ENCODE results near the gene GSTM1.

The GSTM1 gene

GRCh38 chr1:109687641-109688499 lies at the start of gene GSTM1:
GSTM1 (plus strand) TSS chr1:109687817; CDS start chr1:109687874, 57 bp downstream.
- no peak for DNase-seq

- DNase-seq: no peak
Observed at GRCh38 chr1:109639063-109639840, 48.4 kb upstream of the GSTM1 start.

- no peak for DNase-seq
Observed at GRCh38 chr1:109639841-109640184, 47.8 kb upstream of the GSTM1 start.

- peak; percentile 81 for DNase-seq
Observed at GRCh38 chr1:109640285-109640865, 47.2 kb upstream of the GSTM1 start.

GRCh38 chr1:109641078-109641740 lies 46.4 kb upstream of the GSTM1 start:
- no peak for DNase-seq

GRCh38 chr1:109641861-109642260 lies 45.8 kb upstream of the GSTM1 start:
- no peak for DNase-seq

GRCh38 chr1:109642626-109643025 lies 45.0 kb upstream of the GSTM1 start:
- DNase-seq: no peak

GRCh38 chr1:109643385-109644230 lies 44.0 kb upstream of the GSTM1 start:
- peak; percentile 76 for DNase-seq

- no peak for DNase-seq
Observed at GRCh38 chr1:109644670-109645069, 42.9 kb upstream of the GSTM1 start.

GRCh38 chr1:109649491-109649914 lies 38.1 kb upstream of the GSTM1 start:
- DNase-seq: no peak

GRCh38 chr1:109650609-109651008 lies 37.0 kb upstream of the GSTM1 start:
- no peak for DNase-seq

GRCh38 chr1:109652402-109652801 lies 35.2 kb upstream of the GSTM1 start:
- no peak for DNase-seq

- DNase-seq: no peak
Observed at GRCh38 chr1:109653306-109653705, 34.3 kb upstream of the GSTM1 start.

- DNase-seq: no peak
Observed at GRCh38 chr1:109654519-109654918, 33.1 kb upstream of the GSTM1 start.

GRCh38 chr1:109655615-109656519 lies 31.8 kb upstream of the GSTM1 start, which contains the start of gene GSTM4:
GSTM4 (plus strand) TSS chr1:109656099; CDS start chr1:109656390, 291 bp downstream.
- peak; percentile 42 for DNase-seq

- no peak for DNase-seq
Observed at GRCh38 chr1:109657395-109657794, 30.2 kb upstream of the GSTM1 start.

- no peak for DNase-seq
Observed at GRCh38 chr1:109657970-109658369, 29.6 kb upstream of the GSTM1 start.

GRCh38 chr1:109658533-109659042 lies 29.0 kb upstream of the GSTM1 start:
- DNase-seq: no peak

GRCh38 chr1:109659145-109659544 lies 28.5 kb upstream of the GSTM1 start:
- no peak for DNase-seq

GRCh38 chr1:109659997-109660690 lies 27.5 kb upstream of the GSTM1 start:
- no peak for DNase-seq
